DND-41 (cell line): ENCODE measurements around the gene DNAH1.

Experiments used
- CTCF ChIP-seq: IDR thresholded peaks from 2 replicates; pipeline ENCODE4 v1.5.1; 2012; ENCODE audit warnings: borderline replicate concordance, low read length, moderate library complexity, mild to moderate bottlenecking; ENCODE audit not compliant: poor library complexity, severe bottlenecking; ENCODE audit errors: extremely low read depth
- EZH2 ChIP-seq: IDR thresholded peaks from 3 replicates; pipeline ENCODE4 v1.6.1; 2012; ENCODE audit warnings: borderline replicate concordance, low read depth, mild to moderate bottlenecking, moderate library complexity, low read length, inconsistent platforms; ENCODE audit not compliant: severe bottlenecking

- TF ChIP-seq CTCF (no peak), EZH2 (no peak)
These were observed 90.8 kb downstream of the DNAH1 start for GRCh38 chr3:52406791-52407510.
